ENCODE results near the gene RPS6KA4.
"Not testable (repeated sequence)": the region's sequence is repeated elsewhere in the genome, so short reads cannot be mapped to it uniquely, and the experiment has no call there.

The RPS6KA4 gene

GRCh38 chr11:64388894-64389293 lies 29.9 kb downstream of the RPS6KA4 start:
- no peak for DNase-seq (ENCODE audit: low spot score)

GRCh38 chr11:64389851-64390250 lies 30.9 kb downstream of the RPS6KA4 start:
- no peak for DNase-seq (ENCODE audit: low spot score)

GRCh38 chr11:64390558-64390957 lies 31.6 kb downstream of the RPS6KA4 start:
- no peak for DNase-seq (ENCODE audit: low spot score)

- no peak for DNase-seq (ENCODE audit: low spot score)
Observed at GRCh38 chr11:64391839-64392238, 32.9 kb downstream of the RPS6KA4 start.

GRCh38 chr11:64395545-64396078 lies 36.6 kb downstream of the RPS6KA4 start:
- no peak for DNase-seq (ENCODE audit: low spot score)

- no peak for DNase-seq (ENCODE audit: low spot score)
Observed at GRCh38 chr11:64396079-64396591, 37.2 kb downstream of the RPS6KA4 start.

- no peak for DNase-seq (ENCODE audit: low spot score)
Observed at GRCh38 chr11:64400102-64400501, 41.1 kb downstream of the RPS6KA4 start.

GRCh38 chr11:64400667-64401066 lies 41.7 kb downstream of the RPS6KA4 start:
- DNase-seq (ENCODE audit: low spot score) = no peak

GRCh38 chr11:64401775-64402174 lies 42.8 kb downstream of the RPS6KA4 start:
- DNase-seq (ENCODE audit: low spot score) = no peak

- no peak for DNase-seq (ENCODE audit: low spot score)
Observed at GRCh38 chr11:64403106-64403505, 44.1 kb downstream of the RPS6KA4 start.

- DNase-seq (ENCODE audit: low spot score) = no peak
Observed at GRCh38 chr11:64406221-64406946, 47.4 kb downstream of the RPS6KA4 start.

GRCh38 chr11:64407221-64407620 lies 48.3 kb downstream of the RPS6KA4 start:
- DNase-seq (ENCODE audit: low spot score) = no peak

GRCh38 chr11:64407630-64408029 lies 48.7 kb downstream of the RPS6KA4 start:
- DNase-seq (ENCODE audit: low spot score) = no peak

GRCh38 chr11:64409278-64409677 lies 50.3 kb downstream of the RPS6KA4 start:
- no peak for DNase-seq (ENCODE audit: low spot score)

GRCh38 chr11:64409707-64410403 lies 50.9 kb downstream of the RPS6KA4 start:
- DNase-seq (ENCODE audit: low spot score) = no peak

GRCh38 chr11:64410404-64410734 lies 51.4 kb downstream of the RPS6KA4 start:
- no peak for DNase-seq (ENCODE audit: low spot score)

GRCh38 chr11:64413417-64413816 lies 54.5 kb downstream of the RPS6KA4 start:
- DNase-seq (ENCODE audit: low spot score) = no peak

GRCh38 chr11:64415286-64415685 lies 56.3 kb downstream of the RPS6KA4 start:
- no peak for DNase-seq (ENCODE audit: low spot score)

GRCh38 chr11:64415996-64416728 lies 57.2 kb downstream of the RPS6KA4 start:
- no peak for DNase-seq (ENCODE audit: low spot score)

GRCh38 chr11:64418233-64418632 lies 59.3 kb downstream of the RPS6KA4 start:
- not testable (repeated sequence) for DNase-seq (ENCODE audit: low spot score)

GRCh38 chr11:64419257-64419790 lies 60.4 kb downstream of the RPS6KA4 start:
- DNase-seq (ENCODE audit: low spot score) = no peak

- no peak for DNase-seq (ENCODE audit: low spot score)
Observed at GRCh38 chr11:64419818-64420485, 61.0 kb downstream of the RPS6KA4 start.
